K562 (cell line): ENCODE results near the gene GATM. TPM values are rescaled to one million over a fixed set of nuclear protein-coding genes. Genes with fewer than 3 reads are reported as not detected.

Source experiments
- ATAC-seq: fragments of 200-7000 bp; cut with Tn5 transposase; 3 replicates; pipeline ENCODE4 v1.9.1; 2020; ENCODE audit warnings: moderate library complexity
- BruUV-seq: library from RNA; stranded (reverse); fragments of 400-500 nt; replicated peaks from 2 replicates; lab custom pipeline; 2021; lab: Mats Ljungman, UMichigan
- CTCF ChIA-PET: fragments of 300-600 bp; formaldehyde crosslinking; extraction: SDS; loops from one replicate; lab custom pipeline; 2021; ENCODE audit warnings: low intra/inter-chr PET ratio; lab: Yijun Ruan, JAX
- POLR2A ChIA-PET: fragments of 300-600, 350-650 bp; sonication (Branson Sonifier 250); formaldehyde crosslinking; extraction: SDS; loops from one replicate; lab custom pipeline; 2021; ENCODE audit warnings: antibody characterized with exemption, inconsistent platforms; lab: Yijun Ruan, JAX
- DNase-seq, 4 experiments: peaks; one replicate each; pipeline versions ENCODE4 v3.0.0 to v3.0.0-alpha.2; 2011 to 2018; ENCODE audit warnings: low spot score in 3 of 4, mixed read lengths in 3 of 4; ENCODE audit errors: extremely low read depth in 1 of 4
- FAIRE-seq: peaks from 2 replicates; lab custom pipeline; 2011; peaks lifted over from hg19 to GRCh38; lab: Jason Lieb, UNC
- H2AFZ ChIP-seq: 2 replicates; pipeline ENCODE4 v1.6.0; 2011; ENCODE audit warnings: low read depth, low read length, control low read depth, inconsistent platforms
- H3K27ac ChIP-seq: fragments of 200-600 bp; 3 replicates; pipeline ENCODE4 v1.8.0; 2011; ENCODE audit warnings: low read depth, mild to moderate bottlenecking, control low read depth, inconsistent platforms, low read length, moderate library complexity, mixed read lengths; ENCODE audit errors: extremely low read depth
- H3K27me3 ChIP-seq, 2 experiments: fragments of 300-600 bp in 1 of 2; 2 replicates in 1 of 2; 3 replicates in 1 of 2; pipeline versions ENCODE4 v1.6.0 to v1.8.0; 2011; ENCODE audit warnings: inconsistent platforms in 2 of 2, low read length in 2 of 2, mild to moderate bottlenecking in 1 of 2, mixed read lengths in 1 of 2, moderate library complexity in 1 of 2; ENCODE audit not compliant: control insufficient read depth in 2 of 2, insufficient read depth in 2 of 2
- H3K36me3 ChIP-seq: fragments of 300-600 bp; 3 replicates; pipeline ENCODE4 v1.8.0; 2011; ENCODE audit warnings: mild to moderate bottlenecking, low read length, inconsistent platforms; ENCODE audit not compliant: control insufficient read depth, insufficient read depth
- H3K4me1 ChIP-seq, 2 experiments: fragments of 200-600 bp in 1 of 2; replicated peaks in 1 of 2; 2 replicates in 1 of 2; 3 replicates in 1 of 2; pipeline versions ENCODE4 v1.5.1 to v1.8.0; 2011; ENCODE audit warnings: inconsistent platforms in 2 of 2, low read length in 2 of 2, mild to moderate bottlenecking in 1 of 2, mixed read lengths in 1 of 2, moderate library complexity in 1 of 2; ENCODE audit not compliant: control insufficient read depth in 2 of 2, insufficient read depth in 2 of 2
- H3K4me2 ChIP-seq: 2 replicates; pipeline ENCODE4 v1.6.1; 2011; ENCODE audit warnings: low read length, control low read depth, inconsistent platforms, mixed read lengths; ENCODE audit not compliant: insufficient read depth
- H3K4me3 ChIP-seq: fragments of 200-600 bp; sonication (generic), shearing (Covaris generic); 2 replicates; pipeline ENCODE4 v1.5.1; 2016; ENCODE audit warnings: control low read depth, inconsistent platforms
- H3K79me2 ChIP-seq: fragments of 200-600 bp; 3 replicates; pipeline ENCODE4 v1.8.0; 2011; ENCODE audit warnings: low read length, inconsistent platforms; ENCODE audit not compliant: control insufficient read depth, insufficient read depth
- H3K9ac ChIP-seq, 2 experiments: 2 replicates each; pipeline versions ENCODE4 v1.6.0 to v1.6.1; 2011; ENCODE audit warnings: low read depth in 2 of 2, low read length in 2 of 2, control low read depth in 1 of 2, inconsistent platforms in 1 of 2, mild to moderate bottlenecking in 1 of 2, mixed read lengths in 1 of 2; ENCODE audit not compliant: insufficient read depth in 1 of 2
- H3K9me1 ChIP-seq: one replicate; pipeline ENCODE4 v1.6.0; 2011; ENCODE audit warnings: inconsistent platforms, mild to moderate bottlenecking, low read length, moderate library complexity; ENCODE audit not compliant: control insufficient read depth, insufficient read depth
- H3K9me3 ChIP-seq: replicated peaks from 2 replicates; pipeline ENCODE4 v1.5.1; 2011; ENCODE audit warnings: low read depth, low read length, inconsistent platforms; ENCODE audit not compliant: control insufficient read depth, insufficient read depth
- H4K20me1 ChIP-seq: replicated peaks from 2 replicates; pipeline ENCODE4 v1.6.1; 2011; ENCODE audit warnings: low read length, inconsistent platforms, mixed read lengths; ENCODE audit not compliant: control insufficient read depth, insufficient read depth
- DDX20 ChIP-seq: fragments of 450-650 bp; IDR thresholded peaks from 2 replicates; pipeline ENCODE4 v1.6.1; 2016; ENCODE audit warnings: missing genetic modification characterization, low read depth, mild to moderate bottlenecking, missing compliant biosample characterization, moderate library complexity
- FOXJ3 ChIP-seq: sonication (generic); formaldehyde crosslinking; IDR thresholded peaks from 2 replicates; pipeline ENCODE4 v1.4.0; 2020; ENCODE audit warnings: mild to moderate bottlenecking, missing genetic modification reagents
- GTF2E2 ChIP-seq: fragments of 200-800 bp; sonication (Bioruptor generic); IDR thresholded peaks from 2 replicates; pipeline ENCODE4 v1.6.1; 2016; ENCODE audit warnings: missing genetic modification characterization, missing compliant biosample characterization
- HLTF ChIP-seq: fragments of 450-650 bp; IDR thresholded peaks from 2 replicates; pipeline ENCODE4 v1.6.1; 2016
- MAFG ChIP-seq: fragments of 450-650 bp; conservative IDR thresholded peaks from 2 replicates; pipeline ENCODE4 v1.6.1; 2016; ENCODE audit warnings: missing genetic modification characterization, missing compliant biosample characterization
- MED1 ChIP-seq: sonication (generic); formaldehyde crosslinking; IDR thresholded peaks from 2 replicates; pipeline ENCODE4 v1.8.1; 2023; ENCODE audit warnings: missing genetic modification reagents, borderline replicate concordance
- PCBP1 ChIP-seq: fragments of 200-400 bp; formaldehyde crosslinking; IDR thresholded peaks from 2 replicates; pipeline ENCODE4 v1.6.1; 2018; ENCODE audit warnings: mild to moderate bottlenecking, low read depth, low read length; ENCODE audit not compliant: poor library complexity, severe bottlenecking
- RBBP5 ChIP-seq: fragments of 200-600 bp; sonication (generic); IDR thresholded peaks from 2 replicates; pipeline ENCODE4 v1.6.1; 2012; ENCODE audit warnings: borderline replicate concordance, mild to moderate bottlenecking, low read length, control low read depth, inconsistent platforms; ENCODE audit not compliant: insufficient read depth, poor library complexity, severe bottlenecking
- RBM22 ChIP-seq: fragments of 200-400 bp; formaldehyde crosslinking; IDR thresholded peaks from 2 replicates; pipeline ENCODE4 v1.6.1; 2018; ENCODE audit warnings: low read length, low read depth; ENCODE audit not compliant: poor library complexity, severe bottlenecking
- RBM25 ChIP-seq: fragments of 200-400 bp; formaldehyde crosslinking; IDR thresholded peaks from 2 replicates; pipeline ENCODE4 v1.6.1; 2018; ENCODE audit warnings: low read length, low read depth, moderate library complexity; ENCODE audit not compliant: severe bottlenecking
- SMC3 ChIP-seq: conservative IDR thresholded peaks from 2 replicates; pipeline ENCODE4 v1.6.1; 2011; ENCODE audit warnings: low read depth, low read length, improper control_type of control experiment; ENCODE audit not compliant: insufficient read depth
- THRB ChIP-seq: fragments of 450-650 bp; formaldehyde crosslinking; conservative IDR thresholded peaks from 2 replicates; pipeline ENCODE4 v1.4.0; 2022; ENCODE audit warnings: mild to moderate bottlenecking, missing genetic modification characterization
- XRCC3 ChIP-seq: fragments of 450-650 bp; IDR thresholded peaks from 2 replicates; pipeline ENCODE4 v1.6.1; 2017; ENCODE audit warnings: mild to moderate bottlenecking, moderate library complexity
- ZBTB7A ChIP-seq: IDR thresholded peaks from 2 replicates; pipeline ENCODE4 v1.6.1; 2011; ENCODE audit warnings: low read depth, mild to moderate bottlenecking, low read length, moderate library complexity, borderline replicate concordance; ENCODE audit not compliant: control insufficient read depth
- WGBS: fragments of 100-300 bp; shearing (Covaris generic); methylation state at CpG from one replicate; pipeline ENCODE4 v1.1.6; 2016; ENCODE audit warnings: low coverage, mixed read lengths; ENCODE audit not compliant: insufficient coverage; ENCODE audit errors: missing lambda C conversion rate; 5-methylcytosine and 5-hydroxymethylcytosine counted together
- in situ Hi-C: fragments of 300-500 bp; cut with MboI; formaldehyde crosslinking; loops from 4 replicates; pipeline ENCODE4 v1.15.0; 2018; ENCODE audit warnings: inconsistent platforms, mixed read lengths
- intact Hi-C: fragments of 100-400 bp; cut with micrococcal nuclease; formaldehyde crosslinking; loops from 2 replicates; pipeline ENCODE4 v1.14.2; 2022
- polyA plus RNA-seq, 8 experiments: library from polyadenylated mRNA; depleted of rRNA in 4 of 8; stranded (reverse) in 5 of 8; unstranded in 3 of 8; fragments of >200 nt; fragmentation: Nextera tagmentation in 2 of 8; fragmentation: Illumina TruSeq in 1 of 8; extraction: Ambion mirVana in 2 of 8; extraction: Trizol in 1 of 8; gene quantifications; 2 replicates each; pipeline versions ENCODE4 v1.2.1 to v1.2.3, GENCODE V29; 2011 to 2014; ENCODE audit warnings: inconsistent platforms in 1 of 8, missing spikeins in 1 of 8
- total RNA-seq, 7 experiments: library from RNA; depleted of rRNA in 6 of 7; stranded (reverse); fragments of >200 nt in 6 of 7; fragmentation: Illumina TruSeq in 2 of 7; extraction: Trizol in 2 of 7; gene quantifications; 2 replicates each; pipeline versions ENCODE4 v1.2.1 to v1.2.3, GENCODE V29; 2011 to 2021; ENCODE audit warnings: low replicate concordance in 1 of 7

The GATM gene
- total and polyA plus RNA-seq, 9 of the 15 experiments (the other 6 are each of a cell fraction or from before 2014, with no cell fraction given): 0.11 to 1.1 (median 0.65) TPM

- DNase-seq (no peak), FAIRE-seq (no peak), ATAC-seq (no peak)
- Histone ChIP-seq H4K20me1 (no peaks in the 10 kb centered on the region), H3K4me3 (no peak overlapping the region), H3K4me1 (no peaks in the 10 kb centered on the region), H2AFZ (no peak overlapping the region), H3K36me3 (no peaks in the 10 kb centered on the region), H3K4me2 (no peak overlapping the region), H3K27me3 (no peaks in the 10 kb centered on the region; a peak in 2 of 5 replicates), H3K9me1 (no peaks in the 10 kb centered on the region), H3K9ac (no peak overlapping the region), H3K9me3 (no peaks in the 10 kb centered on the region), H3K27ac (no peak overlapping the region), H3K79me2 (no peaks in the 10 kb centered on the region)
- TF ChIP-seq PCBP1 (no peak), DDX20 (tag) (no peak), GTF2E2 (tag) (no peak), ZBTB7A (no peak), MAFG (tag) (no peak), RBM22 (no peak), THRB (no peak), XRCC3 (no peak), HLTF (no peak), SMC3 (no peak), RBBP5 (no peak), FOXJ3 (CRISPR knock-in tag) (no peak), MED1 (CRISPR knock-in tag) (no peak), RBM25 (no peak)
- intact Hi-C loops (no loop called here), in situ Hi-C loops (no loop called here)
- no TSS peak for BruUV-seq
- CTCF ChIA-PET: no interaction called here
- POLR2A ChIA-PET: no interaction called here
- WGBS: 0% methylated on average over 3 of the region's 3 CpGs
These were observed 57.7 kb downstream of the GATM start for GRCh38 chr15:45320581-45321205.
